CD8-positive, alpha-beta memory T cell (primary cell): ENCODE results near the gene NTPCR. TPM values are rescaled to one million over a fixed set of nuclear protein-coding genes. Genes with fewer than 3 reads are reported as not detected.

Source experiments
- CTCF ChIA-PET: fragments of 350-600 bp; sonication (Branson Sonifier 250); formaldehyde crosslinking; loops from one replicate; lab custom pipeline; 2021; ENCODE audit warnings: antibody characterized with exemption; lab: Charles Lee
- POLR2A ChIA-PET: fragments of 350-600 bp; sonication (Branson Sonifier 250); formaldehyde crosslinking; loops from one replicate; lab custom pipeline; 2021; ENCODE audit warnings: antibody characterized with exemption; lab: Charles Lee
- DNase-seq, 5 donors: peaks; one replicate each; pipeline versions ENCODE4 v3.0.0 to v3.0.0-alpha.2; 2020 to 2022; ENCODE audit warnings: mixed read lengths in 1 of 5
- H3K27ac ChIP-seq: one replicate; pipeline ENCODE4 v1.7.0; 2013; ENCODE audit warnings: low read depth, mild to moderate bottlenecking, low read length, moderate library complexity
- H3K27me3 ChIP-seq: 2 replicates; pipeline ENCODE4 v1.7.0; 2013; ENCODE audit warnings: low read length, mild to moderate bottlenecking; ENCODE audit not compliant: insufficient read depth, poor library complexity, severe bottlenecking
- H3K36me3 ChIP-seq: 2 replicates; pipeline ENCODE4 v1.7.0; 2013; ENCODE audit warnings: mild to moderate bottlenecking, low read length, moderate library complexity; ENCODE audit not compliant: insufficient read depth
- H3K4me1 ChIP-seq: 2 replicates; pipeline ENCODE4 v1.7.0; 2013; ENCODE audit warnings: mild to moderate bottlenecking, low read length, moderate library complexity; ENCODE audit not compliant: insufficient read depth
- H3K4me3 ChIP-seq: 2 replicates; pipeline ENCODE4 v1.7.0; 2013; ENCODE audit warnings: mild to moderate bottlenecking, low read length
- H3K9me3 ChIP-seq: 2 replicates; pipeline ENCODE4 v1.7.0; 2013; ENCODE audit warnings: mild to moderate bottlenecking, low read length
- H3K27ac Mint-ChIP-seq, 8 donors: one replicate each; pipeline ENCODE4 v1.8.0; 2020 to 2021; ENCODE audit warnings: mixed read lengths in 8 of 8, mild to moderate bottlenecking in 6 of 8, inconsistent platforms in 3 of 8, moderate library complexity in 3 of 8
- H3K27me3 Mint-ChIP-seq, 2 donors: one replicate each; pipeline ENCODE4 v1.8.0; 2020 to 2021; ENCODE audit warnings: mixed read lengths in 2 of 2, mild to moderate bottlenecking in 1 of 2, moderate library complexity in 1 of 2
- H3K36me3 Mint-ChIP-seq, 3 donors: one replicate each; pipeline ENCODE4 v1.8.0; 2020 to 2021; ENCODE audit warnings: mixed read lengths in 3 of 3, inconsistent platforms in 1 of 3, mild to moderate bottlenecking in 1 of 3
- H3K4me1 Mint-ChIP-seq, 3 donors: one replicate each; pipeline ENCODE4 v1.8.0; 2020 to 2021; ENCODE audit warnings: mixed read lengths in 3 of 3, inconsistent platforms in 1 of 3, mild to moderate bottlenecking in 1 of 3
- H3K4me3 Mint-ChIP-seq, 7 donors: one replicate each; pipeline ENCODE4 v1.8.0; 2020 to 2021; ENCODE audit warnings: mixed read lengths in 7 of 7, mild to moderate bottlenecking in 6 of 7, moderate library complexity in 4 of 7, inconsistent platforms in 2 of 7
- H3K9me3 Mint-ChIP-seq, 5 donors: one replicate each; pipeline ENCODE4 v1.8.0; 2020 to 2022; ENCODE audit warnings: mixed read lengths in 5 of 5, mild to moderate bottlenecking in 3 of 5, moderate library complexity in 2 of 5, inconsistent platforms in 1 of 5
- polyA plus RNA-seq: library from polyadenylated mRNA; unstranded; fragments of 300-500 nt; fragmentation: Illumina TruSeq; gene quantifications from one replicate; pipeline ENCODE4 v1.2.3, GENCODE V29; 2021
- total RNA-seq, 2 experiments: library from RNA; stranded (reverse); gene quantifications; one replicate each; pipeline ENCODE4 v1.2.3, GENCODE V29; 2021

Gene NTPCR
- total and polyA plus RNA-seq, 3 experiments from 2014 or later, result 28.0 to 31.1 (median 29.0) TPM

DNA sequence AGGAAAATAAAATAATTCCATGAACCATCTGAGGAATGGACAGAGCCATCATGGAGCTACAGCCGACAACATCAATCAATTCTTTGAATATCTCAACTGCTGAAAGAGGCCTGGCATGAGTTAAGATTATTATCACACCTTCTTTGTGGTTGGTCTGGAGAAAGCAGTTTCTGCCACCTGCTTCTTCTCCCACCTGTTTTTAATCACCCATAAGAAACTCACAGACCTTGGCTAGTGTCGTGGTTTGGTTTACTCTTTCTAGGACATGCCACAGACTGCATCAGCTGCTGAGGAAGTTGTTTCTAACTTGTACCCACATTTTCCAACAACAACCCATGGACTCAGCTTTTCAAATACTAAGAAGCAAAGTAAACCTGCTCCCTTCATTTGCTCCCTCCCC is 65.6 kb downstream of the NTPCR start:
- no peak for DNase-seq
- Mint-ChIP-seq H3K36me3 (peaks cover 23 to 85% (median 41%) of the 10 kb centered on the region in 3 donors), H3K4me1 (peaks cover 2 to 20% (median 6%) of the 10 kb centered on the region in 3 donors), H3K9me3 (no peaks in the 10 kb centered on the region), H3K27me3 (no peaks in the 10 kb centered on the region), H3K27ac (peak overlapping the region in 1 of 8 donors; percentile 38), H3K4me3 (no peak overlapping the region)
- H3K36me3 ChIP-seq, result no peaks in the 10 kb centered on the region
- no peaks in the 10 kb centered on the region for H3K9me3 ChIP-seq
- no peak overlapping the region for H3K27ac ChIP-seq
- no peak overlapping the region for H3K4me3 ChIP-seq
- H3K27me3 ChIP-seq, result no peaks in the 10 kb centered on the region
- ChIA-PET POLR2A (no interaction called here), CTCF (no interaction called here)
- H3K4me1 ChIP-seq, result no peaks in the 10 kb centered on the region

DNA sequence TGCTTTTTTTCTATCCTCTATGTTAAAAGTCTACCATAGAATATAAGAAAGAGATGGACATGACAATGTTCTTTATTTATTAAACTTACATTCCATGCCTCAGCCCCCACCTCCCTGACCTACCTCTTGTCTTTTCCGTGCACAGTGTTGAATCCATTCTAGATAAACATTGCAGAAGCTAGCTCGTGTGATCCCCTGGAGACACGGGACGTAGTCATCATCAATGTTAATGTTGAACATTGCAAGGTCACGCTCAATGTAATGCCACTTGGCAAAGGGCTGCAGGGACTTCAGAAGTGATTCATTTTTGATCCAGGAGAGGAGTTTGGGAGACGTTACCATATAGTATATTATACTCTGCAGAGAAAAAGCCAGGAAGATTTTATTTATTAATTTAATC is 66.4 kb downstream of the NTPCR start:
- H3K4me1 Mint-ChIP-seq, result peaks cover 2 to 22% (median 6%) of the 10 kb centered on the region in 3 donors
- no peaks in the 10 kb centered on the region for H3K36me3 ChIP-seq
- no peaks in the 10 kb centered on the region for H3K4me1 ChIP-seq
- no peaks in the 10 kb centered on the region for H3K27me3 Mint-ChIP-seq
- no peaks in the 10 kb centered on the region for H3K9me3 ChIP-seq
- H3K4me3 ChIP-seq, result no peak overlapping the region
- H3K36me3 Mint-ChIP-seq, result peaks cover 23 to 84% (median 40%) of the 10 kb centered on the region in 3 donors
- DNase-seq, result no peak
- no peak overlapping the region for H3K4me3 Mint-ChIP-seq
- POLR2A ChIA-PET, result no interaction called here
- CTCF ChIA-PET, result no interaction called here
- no peak overlapping the region for H3K27ac ChIP-seq
- H3K27me3 ChIP-seq, result no peaks in the 10 kb centered on the region
- no peaks in the 10 kb centered on the region for H3K9me3 Mint-ChIP-seq
- H3K27ac Mint-ChIP-seq, result no peak overlapping the region

DNA sequence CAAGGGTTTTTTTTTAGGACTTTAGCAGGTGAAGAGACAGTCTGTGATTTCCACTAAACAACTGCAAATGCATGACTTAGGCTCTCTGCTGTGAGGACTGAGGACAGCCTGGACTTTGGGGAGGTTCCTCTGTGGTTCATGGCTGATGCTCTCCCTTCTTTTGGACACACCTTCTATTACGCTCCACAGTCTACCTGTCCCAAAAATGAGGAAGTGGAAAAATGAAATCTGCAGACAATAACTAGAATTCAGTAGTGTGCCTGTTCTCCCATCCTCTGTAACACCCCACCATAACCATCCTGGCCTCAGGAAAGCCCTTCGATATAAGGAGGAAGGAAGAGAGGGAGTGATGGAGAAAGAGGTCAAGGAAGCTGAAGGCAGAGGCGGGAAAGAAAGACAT is 68.7 kb downstream of the NTPCR start:
- Histone ChIP-seq H3K27me3 (no peaks in the 10 kb centered on the region), H3K4me3 (no peak overlapping the region), H3K36me3 (no peaks in the 10 kb centered on the region), H3K9me3 (no peaks in the 10 kb centered on the region), H3K4me1 (no peaks in the 10 kb centered on the region), H3K27ac (no peak overlapping the region)
- H3K36me3 Mint-ChIP-seq, result peaks cover 11 to 77% (median 36%) of the 10 kb centered on the region in 3 donors
- no peak for DNase-seq
- no peak overlapping the region for H3K4me3 Mint-ChIP-seq
- CTCF ChIA-PET, result no interaction called here
- no peaks in the 10 kb centered on the region for H3K9me3 Mint-ChIP-seq
- H3K27me3 Mint-ChIP-seq, result no peaks in the 10 kb centered on the region
- POLR2A ChIA-PET, result no interaction called here
- H3K4me1 Mint-ChIP-seq, result peaks cover 4 to 34% (median 6%) of the 10 kb centered on the region in 3 donors
- H3K27ac Mint-ChIP-seq, result peak overlapping the region in 1 of 8 donors; percentile 8

DNA sequence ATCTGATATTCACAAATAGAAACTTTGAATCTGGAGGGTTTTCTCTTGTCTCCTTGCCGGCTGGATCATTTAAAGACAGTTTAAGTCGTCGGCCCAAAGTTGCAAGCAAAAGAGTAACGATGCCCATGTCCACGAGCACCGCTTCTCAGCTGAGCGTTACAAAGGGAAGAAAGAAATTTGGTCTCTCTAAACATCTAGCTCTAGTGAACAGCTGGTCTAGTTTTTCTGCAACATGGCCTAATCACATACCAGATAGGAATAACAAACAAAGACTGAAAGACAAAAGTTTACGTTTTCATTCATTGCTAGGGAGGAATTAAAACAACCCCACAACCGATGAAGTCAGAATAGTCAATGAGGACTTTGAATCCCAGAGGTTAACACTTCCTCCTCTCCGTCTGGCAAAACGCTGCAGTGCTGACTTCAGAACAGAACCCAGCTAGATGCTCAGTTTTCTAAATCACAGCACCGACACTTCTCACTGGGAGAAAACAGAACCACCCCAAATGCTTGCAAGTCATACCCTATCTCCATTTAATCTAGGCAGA is 69.4 kb downstream of the NTPCR start:
- Histone ChIP-seq H3K36me3 (no peaks in the 10 kb centered on the region), H3K27ac (no peak overlapping the region), H3K27me3 (no peaks in the 10 kb centered on the region), H3K9me3 (no peaks in the 10 kb centered on the region), H3K4me1 (no peaks in the 10 kb centered on the region), H3K4me3 (no peak overlapping the region)
- no peak for DNase-seq
- Mint-ChIP-seq H3K4me3 (no peak overlapping the region), H3K9me3 (no peaks in the 10 kb centered on the region), H3K27me3 (no peaks in the 10 kb centered on the region), H3K36me3 (peaks cover 6 to 76% (median 28%) of the 10 kb centered on the region in 3 donors), H3K27ac (no peak overlapping the region), H3K4me1 (peaks cover 4 to 34% (median 6%) of the 10 kb centered on the region in 3 donors)
- ChIA-PET CTCF (no interaction called here), POLR2A (no interaction called here)

DNA sequence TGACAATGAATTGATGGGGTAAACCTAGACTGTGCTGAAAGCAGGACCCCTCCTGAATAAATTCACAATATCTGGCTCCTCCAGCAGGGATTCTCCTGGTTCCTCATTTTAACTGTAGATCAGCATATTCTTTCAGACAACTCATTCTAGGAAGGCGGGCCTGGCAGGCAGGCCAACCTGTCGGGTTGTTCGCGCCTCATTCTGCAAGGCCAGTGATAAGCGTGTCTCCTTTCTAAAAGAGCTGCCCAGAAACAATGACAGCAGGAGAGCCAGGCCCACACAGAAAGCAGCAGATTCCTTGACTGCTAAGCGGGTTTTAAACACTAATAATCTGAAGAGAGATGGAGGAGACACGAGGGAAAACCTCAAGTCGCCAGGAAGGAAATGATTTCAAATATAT is 70.0 kb downstream of the NTPCR start:
- Mint-ChIP-seq H3K27ac (peak overlapping the region in 3 of 8 donors; percentile 4 to 49 (median 9)), H3K27me3 (no peaks in the 10 kb centered on the region), H3K36me3 (peaks cover 6 to 78% (median 28%) of the 10 kb centered on the region in 3 donors), H3K4me1 (peaks cover 4 to 34% (median 6%) of the 10 kb centered on the region in 3 donors), H3K4me3 (no peak overlapping the region), H3K9me3 (no peaks in the 10 kb centered on the region)
- H3K9me3 ChIP-seq, result no peaks in the 10 kb centered on the region
- H3K4me1 ChIP-seq, result no peaks in the 10 kb centered on the region
- H3K27ac ChIP-seq, result no peak overlapping the region
- H3K4me3 ChIP-seq, result no peak overlapping the region
- CTCF ChIA-PET, result no interaction called here
- no peaks in the 10 kb centered on the region for H3K36me3 ChIP-seq
- DNase-seq, result no peak
- POLR2A ChIA-PET, result no interaction called here
- H3K27me3 ChIP-seq, result no peaks in the 10 kb centered on the region

DNA sequence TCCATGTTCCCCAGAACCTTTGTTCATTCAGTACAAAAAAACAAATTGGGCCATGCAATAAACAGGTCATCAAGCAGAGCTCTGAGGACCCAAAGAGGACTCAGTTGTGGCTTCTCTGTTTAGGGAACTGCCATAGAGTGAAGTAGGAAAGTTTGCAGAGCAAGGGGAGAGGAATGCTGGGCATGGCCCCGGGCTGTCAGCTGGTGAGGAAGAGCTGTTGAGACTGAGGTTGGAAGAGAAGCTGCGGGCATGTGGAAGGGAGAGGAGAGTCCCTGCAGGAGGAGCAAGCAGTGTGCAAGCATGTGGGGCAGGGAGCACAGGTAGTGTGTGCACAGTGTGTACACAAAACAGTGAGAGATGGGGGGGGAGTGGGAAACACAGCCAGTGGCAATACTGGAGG is 71.8 kb downstream of the NTPCR start:
- DNase-seq, result no peak
- Histone ChIP-seq H3K27ac (no peak overlapping the region), H3K27me3 (no peaks in the 10 kb centered on the region), H3K9me3 (no peaks in the 10 kb centered on the region), H3K36me3 (no peaks in the 10 kb centered on the region), H3K4me3 (no peak overlapping the region), H3K4me1 (no peaks in the 10 kb centered on the region)
- Mint-ChIP-seq H3K4me1 (peaks cover 0 to 25% (median 4%) of the 10 kb centered on the region in 3 donors), H3K4me3 (no peak overlapping the region), H3K27me3 (no peaks in the 10 kb centered on the region), H3K36me3 (peaks cover 6 to 75% (median 26%) of the 10 kb centered on the region in 3 donors), H3K27ac (peak overlapping the region in 1 of 8 donors; percentile 48), H3K9me3 (no peaks in the 10 kb centered on the region)
- CTCF ChIA-PET, result interaction anchor here (0.7 kb wide), 1 partner anchor 1287 kb away, joined by 3 read pairs; no protein-coding TSS in a partner anchor
- POLR2A ChIA-PET, result no interaction called here

DNA sequence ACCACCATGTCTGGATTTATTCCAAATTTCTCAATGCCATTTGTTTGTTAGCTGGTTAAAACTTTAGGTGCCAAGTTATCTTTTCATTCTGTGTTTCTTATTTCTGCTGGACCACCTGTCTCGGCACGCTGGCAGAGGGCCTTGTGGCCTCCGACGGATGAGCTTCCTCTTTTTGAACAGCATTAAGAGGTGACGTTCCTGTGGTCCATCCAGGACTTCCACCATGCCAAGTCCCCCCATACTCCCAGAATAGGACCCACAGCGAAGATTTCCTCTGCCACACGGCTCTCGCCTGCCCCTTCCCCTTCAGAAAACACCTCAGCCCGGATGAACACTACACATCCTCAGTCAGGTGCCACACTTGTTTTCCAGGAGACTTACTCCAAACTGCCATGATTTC is 73.8 kb downstream of the NTPCR start:
- H3K36me3 ChIP-seq, result no peaks in the 10 kb centered on the region
- no peak overlapping the region for H3K4me3 Mint-ChIP-seq
- peaks cover 4 to 58% (median 21%) of the 10 kb centered on the region in 3 donors for H3K36me3 Mint-ChIP-seq
- CTCF ChIA-PET, result no interaction called here
- no peaks in the 10 kb centered on the region for H3K27me3 ChIP-seq
- H3K27ac ChIP-seq, result no peak overlapping the region
- no peak overlapping the region for H3K4me3 ChIP-seq
- no peak for DNase-seq
- H3K27me3 Mint-ChIP-seq, result no peaks in the 10 kb centered on the region
- H3K4me1 ChIP-seq, result no peaks in the 10 kb centered on the region
- no peaks in the 10 kb centered on the region for H3K9me3 ChIP-seq
- no peaks in the 10 kb centered on the region for H3K9me3 Mint-ChIP-seq
- peaks cover 0 to 25% (median 4%) of the 10 kb centered on the region in 3 donors for H3K4me1 Mint-ChIP-seq
- no peak overlapping the region for H3K27ac Mint-ChIP-seq
- POLR2A ChIA-PET, result no interaction called here

DNA sequence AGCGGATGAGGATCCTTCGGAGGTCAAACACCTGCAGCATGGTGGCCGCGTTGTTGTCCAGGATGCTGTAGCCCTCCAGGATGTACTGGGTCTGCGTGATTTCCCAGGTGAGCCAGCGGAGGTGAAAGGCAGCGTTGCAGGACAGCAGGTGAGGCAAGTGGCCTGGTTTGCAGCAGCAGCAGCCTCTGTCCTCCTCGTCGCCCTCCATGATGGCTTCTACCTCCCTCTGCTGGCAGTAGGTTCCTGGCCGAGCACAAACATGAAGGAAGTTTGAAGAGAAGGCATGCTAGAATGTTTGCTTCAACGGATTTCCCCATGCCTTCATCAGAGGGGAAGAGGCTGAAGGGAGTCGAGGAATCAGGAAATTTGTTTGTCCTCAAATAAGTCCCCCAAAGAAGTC is 74.7 kb downstream of the NTPCR start:
- Histone ChIP-seq H3K36me3 (no peaks in the 10 kb centered on the region), H3K27ac (no peak overlapping the region), H3K4me3 (no peak overlapping the region), H3K9me3 (no peaks in the 10 kb centered on the region), H3K27me3 (no peaks in the 10 kb centered on the region), H3K4me1 (no peaks in the 10 kb centered on the region)
- Mint-ChIP-seq H3K36me3 (peaks cover 0 to 51% (median 18%) of the 10 kb centered on the region in 3 donors), H3K4me3 (no peak overlapping the region), H3K27me3 (no peaks in the 10 kb centered on the region), H3K4me1 (peaks cover 0 to 21% (median 4%) of the 10 kb centered on the region in 3 donors), H3K27ac (no peak overlapping the region), H3K9me3 (no peaks in the 10 kb centered on the region)
- DNase-seq, result no peak
- POLR2A ChIA-PET, result no interaction called here
- CTCF ChIA-PET, result no interaction called here
